ENCODE measurements around the gene ATP8A1. TPM values are rescaled to one million over a fixed set of nuclear protein-coding genes. Genes with fewer than 3 reads are reported as not detected.
"Not testable (repeated sequence)": the region's sequence is repeated elsewhere in the genome, so short reads cannot be mapped to it uniquely, and the experiment has no call there.

ATP8A1 gene
- total RNA-seq, 6 experiments from 2014 or later, result 1.0 to 3.4 (median 1.9) TPM

- WGBS (ENCODE audit: insufficient coverage, low coverage, low lambda C conversion rate, missing lambda C conversion rate), result 64% methylated on average over 3 of the region's 3 CpGs
- no peaks in the 10 kb centered on the region for H3K36me3 ChIP-seq
- intact Hi-C loops (cut with DNase I), result no loop called here
- no peaks in the 10 kb centered on the region for H3K9me3 ChIP-seq
- DNase-seq (no peak), ATAC-seq (no peak)
- H3K4me3 ChIP-seq, result no peak overlapping the region
- TF ChIP-seq CTCF (IDR thresholded peaks at IDR 0.05), result no peak
- H3K27me3 ChIP-seq, result no peaks in the 10 kb centered on the region
- H3K27ac ChIP-seq, result no peak overlapping the region
- no peaks in the 10 kb centered on the region for H3K4me1 ChIP-seq
Observed at GRCh38 chr4:42471896-42472295, 185.0 kb downstream of the ATP8A1 start.

- intact Hi-C loops (cut with DNase I), result no loop called here
- Histone ChIP-seq H3K27me3 (no peaks in the 10 kb centered on the region), H3K4me3 (no peak overlapping the region), H3K9me3 (no peaks in the 10 kb centered on the region), H3K27ac (no peak overlapping the region), H3K4me1 (no peaks in the 10 kb centered on the region), H3K36me3 (no peaks in the 10 kb centered on the region)
- 62% methylated on average over 5 of the region's 5 CpGs for WGBS (ENCODE audit: insufficient coverage, low coverage, low lambda C conversion rate, missing lambda C conversion rate)
- ATAC-seq (no peak), DNase-seq (no peak)
- TF ChIP-seq POLR2A (IDR thresholded peaks at IDR 0.05), result no peak
- TF ChIP-seq CTCF (IDR thresholded peaks at IDR 0.05), result no peak
Observed at GRCh38 chr4:42470023-42470422, 186.9 kb downstream of the ATP8A1 start.

GRCh38 chr4:42467777-42468176 lies 189.1 kb downstream of the ATP8A1 start:
- H3K27ac ChIP-seq; H3K27me3 ChIP-seq; H3K4me1 ChIP-seq; H3K9me3 ChIP-seq; ATAC-seq; intact Hi-C loops (cut with DNase I); DNase-seq; H3K36me3 ChIP-seq; H3K4me3 ChIP-seq: not testable (repeated sequence)
- 85% methylated on average over 3 of the region's 3 CpGs for whole genome bisulfite sequencing (ENCODE audit: insufficient coverage, low coverage, low lambda C conversion rate, missing lambda C conversion rate)

GRCh38 chr4:42466273-42466844 lies 190.5 kb downstream of the ATP8A1 start:
- Histone ChIP-seq H3K36me3 (no peaks in the 10 kb centered on the region), H3K9me3 (no peaks in the 10 kb centered on the region), H3K4me3 (no peak overlapping the region), H3K4me1 (no peaks in the 10 kb centered on the region), H3K27me3 (no peaks in the 10 kb centered on the region), H3K27ac (no peak overlapping the region)
- DNase-seq (no peak), ATAC-seq (no peak)
- 69% methylated on average over 2 of the region's 2 CpGs for WGBS (ENCODE audit: insufficient coverage, low coverage, low lambda C conversion rate, missing lambda C conversion rate)
- no peak for TF ChIP-seq CTCF (IDR thresholded peaks at IDR 0.05)
- TF ChIP-seq POLR2A (IDR thresholded peaks at IDR 0.05), result no peak
- intact Hi-C loops (cut with DNase I), result no loop called here

DNA sequence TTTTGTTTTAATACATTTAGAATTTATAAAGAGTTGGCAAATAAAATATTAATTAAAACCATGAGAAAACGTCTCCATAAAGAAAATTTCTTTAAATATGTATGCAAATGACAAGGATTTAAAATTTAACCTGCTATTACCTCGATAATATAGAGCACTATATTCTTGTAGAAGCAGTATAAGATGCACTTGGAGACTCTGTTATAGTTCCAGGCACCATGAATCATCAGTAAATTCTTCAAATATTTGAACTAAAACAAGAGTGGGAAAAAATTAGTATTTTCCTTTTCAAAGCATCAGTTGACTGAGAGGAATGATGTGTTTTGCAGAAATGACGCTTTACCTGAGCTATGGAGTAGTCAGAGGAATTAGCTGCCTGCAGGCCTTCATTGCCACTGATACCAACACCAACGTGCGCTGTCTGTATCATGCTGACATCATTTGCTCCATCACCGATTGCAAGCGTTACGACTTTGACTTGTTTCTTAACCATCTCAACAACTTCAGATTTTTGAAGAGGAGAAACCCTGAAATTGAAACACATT lies 192.3 kb downstream of the ATP8A1 start:
- no peaks in the 10 kb centered on the region for H3K4me1 ChIP-seq
- H3K36me3 ChIP-seq, result no peaks in the 10 kb centered on the region
- H3K27me3 ChIP-seq, result no peaks in the 10 kb centered on the region
- intact Hi-C loops (cut with DNase I), result no loop called here
- WGBS (ENCODE audit: insufficient coverage, low coverage, low lambda C conversion rate, missing lambda C conversion rate), result 82% methylated on average over 8 of the region's 8 CpGs
- DNase-seq (no peak), ATAC-seq (no peak)
- H3K4me3 ChIP-seq, result no peak overlapping the region
- no peak for TF ChIP-seq POLR2A (IDR thresholded peaks at IDR 0.05)
- no peak for TF ChIP-seq CTCF (IDR thresholded peaks at IDR 0.05)
- no peaks in the 10 kb centered on the region for H3K9me3 ChIP-seq
- H3K27ac ChIP-seq, result no peak overlapping the region

- DNase-seq; H3K36me3 ChIP-seq; ATAC-seq; H3K4me3 ChIP-seq; H3K9me3 ChIP-seq; H3K4me1 ChIP-seq; H3K27ac ChIP-seq; intact Hi-C loops (cut with DNase I); H3K27me3 ChIP-seq: not testable (repeated sequence)
- 67% methylated on average over 1 of the region's 1 CpG for WGBS (ENCODE audit: insufficient coverage, low coverage, low lambda C conversion rate, missing lambda C conversion rate)
Observed at GRCh38 chr4:42461216-42461615, 195.7 kb downstream of the ATP8A1 start.

All from right lobe of liver (tissue), 6 donors.